MV-4-11 (cell line): ENCODE data around the gene VAV2.

Experiments used
- DNase-seq: peaks from one replicate; lab custom pipeline; 2025; lab: John Stamatoyannopoulos, UW

The VAV2 gene

GRCh38 chr9:133726401-133727276 is 265.5 kb downstream of the VAV2 start:
- DNase-seq: peak; percentile 21

GRCh38 chr9:133725886-133726285 is 266.2 kb downstream of the VAV2 start:
- DNase-seq: no peak

GRCh38 chr9:133718563-133719315 is 273.4 kb downstream of the VAV2 start:
- DNase-seq: no peak

- DNase-seq: no peak
Observed at GRCh38 chr9:133717113-133718031, 274.8 kb downstream of the VAV2 start.

GRCh38 chr9:133716564-133717112 is 275.5 kb downstream of the VAV2 start:
- DNase-seq: no peak

GRCh38 chr9:133715866-133716563 is 276.1 kb downstream of the VAV2 start:
- no peak for DNase-seq

GRCh38 chr9:133715295-133715865 is 276.7 kb downstream of the VAV2 start:
- no peak for DNase-seq

GRCh38 chr9:133714606-133715294 is 277.4 kb downstream of the VAV2 start:
- DNase-seq: no peak

- no peak for DNase-seq
Observed at GRCh38 chr9:133713960-133714495, 278.1 kb downstream of the VAV2 start.

GRCh38 chr9:133713150-133713959 is 278.8 kb downstream of the VAV2 start:
- DNase-seq: no peak

GRCh38 chr9:133712221-133713100 is 279.7 kb downstream of the VAV2 start:
- no peak for DNase-seq
